IMR-90 (cell line): ENCODE results near the gene H1-8. TPM values are rescaled to one million over a fixed set of nuclear protein-coding genes. Genes with fewer than 3 reads are reported as not detected.

ENCODE experiments used
- ATAC-seq: fragments of 200-7000 bp; cut with Tn5 transposase; 2 replicates; pipeline ENCODE4 v1.9.1; 2020; ENCODE audit warnings: low read depth, mild to moderate bottlenecking, moderate library complexity
- BruUV-seq: library from RNA; stranded (reverse); fragments of 400-500 nt; replicated peaks from 2 replicates; lab custom pipeline; 2021; lab: Mats Ljungman, UMichigan
- CTCF ChIA-PET: fragments of 300-600 bp; formaldehyde crosslinking; extraction: SDS; loops from one replicate; lab custom pipeline; 2021; ENCODE audit warnings: antibody characterized with exemption; lab: Yijun Ruan, JAX
- POLR2A ChIA-PET: fragments of 300-600 bp; sonication (Branson Sonifier 250); formaldehyde crosslinking; loops from one replicate; lab custom pipeline; 2022; ENCODE audit warnings: antibody characterized with exemption; ENCODE audit not compliant: unreplicated experiment; lab: Charles Lee
- DNase-seq: peaks from one replicate; pipeline ENCODE4 v3.0.0; 2013
- H2AFZ ChIP-seq: replicated peaks from 2 replicates; pipeline ENCODE3; 2013; ENCODE audit warnings: low read length, mild to moderate bottlenecking; ENCODE audit not compliant: poor library complexity
- H2AK5ac ChIP-seq: 2 replicates; pipeline ENCODE4 v1.6.1; 2013; ENCODE audit warnings: low read depth, low read length, inconsistent platforms
- H2AK9ac ChIP-seq: replicated peaks from 2 replicates; pipeline ENCODE3; 2013; ENCODE audit warnings: mild to moderate bottlenecking, low read depth, low read length, moderate library complexity; ENCODE audit not compliant: poor library complexity
- H2BK120ac ChIP-seq: 2 replicates; pipeline ENCODE4 v1.6.1; 2013; ENCODE audit warnings: low read depth, low read length, inconsistent platforms
- H2BK15ac ChIP-seq: 3 replicates; pipeline ENCODE4 v1.6.1; 2013; ENCODE audit warnings: low read depth, low read length, inconsistent platforms
- H2BK20ac ChIP-seq: 2 replicates; pipeline ENCODE4 v1.6.1; 2013; ENCODE audit warnings: low read depth, mild to moderate bottlenecking, inconsistent platforms, low read length, moderate library complexity
- H2BK5ac ChIP-seq: 2 replicates; pipeline ENCODE4 v1.6.1; 2013; ENCODE audit warnings: mild to moderate bottlenecking, low read depth, low read length, inconsistent platforms; ENCODE audit not compliant: poor library complexity, severe bottlenecking
- H3K14ac ChIP-seq: replicated peaks from 2 replicates; pipeline ENCODE4 v1.6.1; 2013; ENCODE audit warnings: low read depth, low read length, inconsistent platforms
- H3K18ac ChIP-seq: 2 replicates; pipeline ENCODE4 v1.6.1; 2013; ENCODE audit warnings: low read depth, low read length, control low read depth
- H3K23ac ChIP-seq: 2 replicates; pipeline ENCODE4 v1.6.1; 2013; ENCODE audit warnings: low read depth, low read length, inconsistent platforms
- H3K27ac ChIP-seq: 2 replicates; pipeline ENCODE4 v1.5.1; 2013; ENCODE audit warnings: mild to moderate bottlenecking, control low read depth, low read length; ENCODE audit not compliant: insufficient read depth
- H3K27me3 ChIP-seq: 2 replicates; pipeline ENCODE4 v1.6.1; 2013; ENCODE audit warnings: low read length; ENCODE audit not compliant: control insufficient read depth, insufficient read depth
- H3K36me3 ChIP-seq: 2 replicates; pipeline ENCODE4 v1.6.1; 2013; ENCODE audit warnings: low read length, mixed read lengths; ENCODE audit not compliant: control insufficient read depth, insufficient read depth
- H3K4ac ChIP-seq: 2 replicates; pipeline ENCODE4 v1.6.1; 2013; ENCODE audit warnings: low read depth, low read length, inconsistent platforms
- H3K4me1 ChIP-seq: 2 replicates; pipeline ENCODE4 v1.6.1; 2013; ENCODE audit warnings: low read length, mixed read lengths; ENCODE audit not compliant: control insufficient read depth, insufficient read depth
- H3K4me2 ChIP-seq: 2 replicates; pipeline ENCODE4 v1.6.1; 2013; ENCODE audit warnings: low read depth, mild to moderate bottlenecking, control low read depth, low read length, moderate library complexity
- H3K4me3 ChIP-seq: 2 replicates; pipeline ENCODE4 v1.5.1; 2013; ENCODE audit warnings: low read depth, mild to moderate bottlenecking, control low read depth, low read length, moderate library complexity; ENCODE audit not compliant: insufficient read depth
- H3K56ac ChIP-seq: 2 replicates; pipeline ENCODE4 v1.6.1; 2013; ENCODE audit warnings: low read length, inconsistent platforms; ENCODE audit not compliant: insufficient read depth; ENCODE audit errors: extremely low read depth
- H3K79me1 ChIP-seq, 2 experiments: 2 replicates each; pipeline ENCODE4 v1.6.1; 2013; ENCODE audit warnings: low read length in 2 of 2, inconsistent platforms in 1 of 2, low read depth in 1 of 2
- H3K9ac ChIP-seq: 2 replicates; pipeline ENCODE4 v1.6.1; 2013; ENCODE audit warnings: low read depth, low read length, control low read depth
- H3K9me1 ChIP-seq: 2 replicates; pipeline ENCODE4 v1.6.1; 2013; ENCODE audit warnings: low read length, inconsistent platforms; ENCODE audit not compliant: insufficient read depth
- H3K9me3 ChIP-seq: 2 replicates; pipeline ENCODE4 v1.6.1; 2013; ENCODE audit warnings: low read length; ENCODE audit not compliant: control insufficient read depth, insufficient read depth
- H4K20me1 ChIP-seq: 2 replicates; pipeline ENCODE4 v1.6.1; 2013; ENCODE audit warnings: low read length, inconsistent platforms; ENCODE audit not compliant: insufficient read depth
- H4K5ac ChIP-seq: 2 replicates; pipeline ENCODE4 v1.6.1; 2013; ENCODE audit warnings: mild to moderate bottlenecking, low read depth, low read length, control low read depth
- H4K8ac ChIP-seq, 2 experiments: 2 replicates each; pipeline ENCODE4 v1.6.1; 2013; ENCODE audit warnings: low read depth in 2 of 2, low read length in 2 of 2, control low read depth in 1 of 2, inconsistent platforms in 1 of 2
- H4K91ac ChIP-seq: 2 replicates; pipeline ENCODE4 v1.6.1; 2013; ENCODE audit warnings: low read depth, low read length, inconsistent platforms; ENCODE audit not compliant: insufficient read depth
- BHLHE40 ChIP-seq: fragments of 150-350 bp; IDR thresholded peaks from 2 replicates; pipeline ENCODE4 v1.6.1; 2016; ENCODE audit warnings: mild to moderate bottlenecking, low read depth, low read length
- CEBPB ChIP-seq: IDR thresholded peaks from 2 replicates; pipeline ENCODE4 v1.6.1; 2012; ENCODE audit warnings: low read depth, low read length, improper control_type of control experiment
- CHD1 ChIP-seq: IDR thresholded peaks from 2 replicates; pipeline ENCODE4 v1.6.1; 2012; ENCODE audit warnings: low read depth, low read length, improper control_type of control experiment
- CTCF ChIP-seq: conservative IDR thresholded peaks from 2 replicates; pipeline ENCODE4 v1.5.1; 2012; ENCODE audit warnings: mild to moderate bottlenecking, low read depth, low read length, improper control_type of control experiment
- FOS ChIP-seq: fragments of 150-350 bp; IDR thresholded peaks from 2 replicates; pipeline ENCODE4 v1.6.1; 2016; ENCODE audit warnings: low read depth, low read length
- NFE2L2 ChIP-seq: fragments of 150-350 bp; IDR thresholded peaks from 2 replicates; pipeline ENCODE4 v1.6.1; 2016; ENCODE audit warnings: low read depth, mild to moderate bottlenecking, low read length
- POLR2A ChIP-seq: IDR thresholded peaks from 2 replicates; pipeline ENCODE4 v1.6.1; 2012; ENCODE audit warnings: mild to moderate bottlenecking, low read depth, low read length
- USF2 ChIP-seq: fragments of 150-350 bp; IDR thresholded peaks from 2 replicates; pipeline ENCODE4 v1.6.1; 2017; ENCODE audit warnings: mild to moderate bottlenecking, antibody characterized with exemption, low read length, low read depth
- WGBS, 2 experiments: methylation state at CpG; one replicate each; pipeline versions ENCODE4 v1.1.5 to v1.1.7; 2013; ENCODE audit warnings: missing lambda C conversion rate in 2 of 2; ENCODE audit not compliant: insufficient read length in 1 of 2; ENCODE audit errors: extremely low coverage in 2 of 2; 5-methylcytosine and 5-hydroxymethylcytosine counted together
- dilution Hi-C: fragments of 300-500 bp; cut with HindIII; formaldehyde crosslinking; loops from one replicate; pipeline ENCODE4 v1.14.3; 2018; ENCODE audit warnings: low sequenced_read_pairs; ENCODE audit not compliant: unreplicated experiment
- in situ Hi-C: fragments of 300-500 bp; cut with MboI; formaldehyde crosslinking; loops from 3 replicates; pipeline ENCODE4 v1.14.3; 2019; ENCODE audit warnings: low sequenced_read_pairs, inconsistent platforms, mixed read lengths
- intact Hi-C: fragments of 100-400 bp; cut with micrococcal nuclease; formaldehyde crosslinking; loops from 2 replicates; pipeline ENCODE4 v1.10.0; 2022
- polyA plus RNA-seq, 3 experiments: library from polyadenylated mRNA; depleted of rRNA; stranded (reverse); fragments of >200 nt; gene quantifications; 2 replicates each; pipeline ENCODE4 v1.2.3, GENCODE V29; 2012; ENCODE audit warnings: low replicate concordance in 1 of 3
- total RNA-seq: library from RNA; depleted of rRNA; stranded (reverse); fragments of >200 nt; gene quantifications from 2 replicates; pipeline ENCODE4 v1.2.3, GENCODE V29; 2012

Gene H1-8
- total and polyA plus RNA-seq, 2 of the 4 experiments (the other 2 are of a cell fraction), result not detected

GRCh38 chr3:129556358-129556695, 13.4 kb downstream of the H1-8 start:
- BruUV-seq, result no TSS peak
- TF ChIP-seq BHLHE40, result no peak
- TF ChIP-seq USF2, result no peak
- TF ChIP-seq CEBPB, result no peak
- no peak for TF ChIP-seq CTCF
- no peak for TF ChIP-seq NFE2L2
- TF ChIP-seq FOS, result no peak
- no peak for TF ChIP-seq CHD1
- TF ChIP-seq POLR2A, result no peak
- Histone ChIP-seq H2AK5ac (no peak overlapping the region), H3K4ac (no peak overlapping the region), H3K9ac (no peak overlapping the region), H3K14ac (no peak overlapping the region), H3K56ac (no peak overlapping the region), H4K8ac (no peak overlapping the region), H3K23ac (no peak overlapping the region), H3K27ac (no peak overlapping the region), H4K5ac (no peak overlapping the region), H3K27me3 (no peaks in the 10 kb centered on the region), H4K91ac (no peak overlapping the region), H3K9me3 (no peaks in the 10 kb centered on the region), H2BK5ac (no peak overlapping the region), H4K20me1 (no peaks in the 10 kb centered on the region), H2BK20ac (no peak overlapping the region), H2BK15ac (no peak overlapping the region), H3K36me3 (peaks cover 29% of the 10 kb centered on the region), H3K9me1 (peaks cover 16% of the 10 kb centered on the region), H3K79me1 (peaks cover 13 to 34% of the 10 kb centered on the region in 2 experiments; a peak in 3 of 4 replicates), H3K4me3 (no peak overlapping the region), H2AFZ (peak overlapping the region; percentile 59), H3K4me1 (peaks cover 32% of the 10 kb centered on the region), H2AK9ac (no peak overlapping the region), H2BK120ac (no peak overlapping the region), H3K18ac (no peak overlapping the region), H3K4me2 (no peak overlapping the region)
- ChIA-PET POLR2A (no interaction called here), CTCF (no interaction called here)
- intact Hi-C loops, result no loop called here
- 98% methylated on average over 7 of the region's 15 CpGs; no CpG with 5 or more reads in 1 of the 2 experiments for WGBS, 2 experiments
- in situ Hi-C loops, result no loop called here
- ATAC-seq (no peak), DNase-seq (no peak)
- dilution Hi-C loops, result no loop called here
